Keratinocyte (primary cell): ENCODE measurements around the gene SEL1L2. TPM values are rescaled to one million over a fixed set of nuclear protein-coding genes. Genes with fewer than 3 reads are reported as not detected.

ENCODE experiments used
- DNase-seq: peaks from one replicate; pipeline ENCODE4 v3.0.0-alpha.2; 2011; ENCODE audit warnings: low read depth, missing footprints, low spot score
- FAIRE-seq: peaks from 2 replicates; lab custom pipeline; 2011; peaks lifted over from hg19 to GRCh38; lab: Jason Lieb, UNC
- H2AFZ ChIP-seq: 2 replicates; pipeline ENCODE4 v1.6.0; 2012; ENCODE audit warnings: low read length, control low read depth, inconsistent platforms; ENCODE audit not compliant: control insufficient read depth
- H3K27ac ChIP-seq: 2 replicates; pipeline ENCODE4 v1.5.1; 2011; ENCODE audit warnings: low read length; ENCODE audit not compliant: control insufficient read depth, insufficient read depth
- H3K27me3 ChIP-seq: 3 replicates; pipeline ENCODE4 v1.6.0; 2011; ENCODE audit warnings: low read length; ENCODE audit not compliant: control insufficient read depth, insufficient read depth; ENCODE audit errors: extremely low read depth
- H3K36me3 ChIP-seq, 2 experiments: 2 replicates in 1 of 2; 3 replicates in 1 of 2; pipeline ENCODE4 v1.5.1; 2011; ENCODE audit warnings: low read length in 2 of 2, mild to moderate bottlenecking in 1 of 2; ENCODE audit not compliant: control insufficient read depth in 2 of 2, insufficient read depth in 2 of 2; ENCODE audit errors: extremely low read depth in 1 of 2
- H3K4me1 ChIP-seq: 3 replicates; pipeline ENCODE4 v1.5.1; 2011; ENCODE audit warnings: low read length; ENCODE audit not compliant: control insufficient read depth, insufficient read depth; ENCODE audit errors: extremely low read depth
- H3K4me2 ChIP-seq: 3 replicates; pipeline ENCODE4 v1.6.0; 2011; ENCODE audit warnings: low read depth, low read length; ENCODE audit not compliant: control insufficient read depth, insufficient read depth; ENCODE audit errors: extremely low read depth
- H3K4me3 ChIP-seq, 3 experiments: fragments of 200-600 bp in 1 of 3; sonication (generic) in 1 of 3; 2 replicates in 2 of 3; 3 replicates in 1 of 3; pipeline ENCODE4 v1.5.1; 2011 to 2016; ENCODE audit warnings: low read length in 3 of 3, mild to moderate bottlenecking in 3 of 3, control low read depth in 2 of 3, inconsistent platforms in 1 of 3, low read depth in 1 of 3, mixed read lengths in 1 of 3, mixed run types in 1 of 3, moderate library complexity in 1 of 3; ENCODE audit not compliant: control insufficient read depth in 2 of 3, insufficient read depth in 2 of 3; ENCODE audit errors: extremely low read depth in 1 of 3
- H3K79me2 ChIP-seq: 2 replicates; pipeline ENCODE4 v1.6.0; 2012; ENCODE audit warnings: low read length; ENCODE audit not compliant: control insufficient read depth, insufficient read depth
- H3K9ac ChIP-seq: 3 replicates; pipeline ENCODE4 v1.6.0; 2011; ENCODE audit warnings: low read length; ENCODE audit not compliant: control insufficient read depth, insufficient read depth; ENCODE audit errors: extremely low read depth
- H3K9me1 ChIP-seq: 3 replicates; pipeline ENCODE4 v1.6.0; 2011; ENCODE audit warnings: low read length; ENCODE audit not compliant: control insufficient read depth, insufficient read depth; ENCODE audit errors: extremely low read depth
- H3K9me3 ChIP-seq: 2 replicates; pipeline ENCODE4 v1.5.1; 2012; ENCODE audit warnings: low read depth, low read length; ENCODE audit not compliant: control insufficient read depth
- H4K20me1 ChIP-seq: 3 replicates; pipeline ENCODE4 v1.6.0; 2011; ENCODE audit warnings: low read length; ENCODE audit not compliant: control insufficient read depth, insufficient read depth; ENCODE audit errors: extremely low read depth
- EZH2 ChIP-seq: IDR thresholded peaks from one replicate; pipeline ENCODE4 v1.6.1; 2012; ENCODE audit warnings: inconsistent platforms, mild to moderate bottlenecking, low read length, moderate library complexity
- dilution Hi-C: fragments of 300-500 bp; cut with MboI; formaldehyde crosslinking; loops from one replicate; pipeline ENCODE4 v1.7.0; 2020; ENCODE audit warnings: low sequenced_read_pairs; ENCODE audit not compliant: extremely low pct_ligation_motif_present
- polyA plus RNA-seq, 5 experiments: library from polyadenylated mRNA; depleted of rRNA in 3 of 5; stranded (reverse) in 3 of 5; stranded (forward) in 1 of 5; unstranded in 1 of 5; fragments of >200 nt; gene quantifications; 1 replicate in 1 of 5; 2 replicates in 3 of 5; 3 replicates in 1 of 5; pipeline versions ENCODE4 v1.2.1 to v1.2.3, GENCODE V29; 2011 to 2012; ENCODE audit warnings: missing spikeins in 2 of 5, low read depth in 1 of 5, low replicate concordance in 1 of 5
- small RNA-seq, 3 experiments: library from RNA; depleted of rRNA; stranded (forward); fragments of <200 nt; gene quantifications; one replicate each; pipeline ENCODE3, GENCODE V24; 2012; ENCODE audit warnings: low read depth in 3 of 3, low replicate concordance in 1 of 3; ENCODE audit not compliant: insufficient read length in 3 of 3
- TF ChIP-seq, protein P1 (sequence below), 3 experiments: IDR thresholded peaks in 1 of 3; conservative IDR thresholded peaks in 1 of 3; optimal IDR thresholded peaks in 1 of 3; 2 replicates in 2 of 3; 3 replicates in 1 of 3; pipeline versions ENCODE3 to v1.5.1; 2011; ENCODE audit warnings: low read length in 3 of 3, mild to moderate bottlenecking in 3 of 3, moderate library complexity in 2 of 3, control low read depth in 1 of 3, inconsistent platforms in 1 of 3; ENCODE audit not compliant: insufficient read depth in 2 of 3; ENCODE audit errors: extremely low read depth in 1 of 3

The SEL1L2 gene
- polyA plus RNA-seq, 1 donor (not counting 4 experiments of a cell fraction or from before 2014, with no cell fraction given): not detected

DNA sequence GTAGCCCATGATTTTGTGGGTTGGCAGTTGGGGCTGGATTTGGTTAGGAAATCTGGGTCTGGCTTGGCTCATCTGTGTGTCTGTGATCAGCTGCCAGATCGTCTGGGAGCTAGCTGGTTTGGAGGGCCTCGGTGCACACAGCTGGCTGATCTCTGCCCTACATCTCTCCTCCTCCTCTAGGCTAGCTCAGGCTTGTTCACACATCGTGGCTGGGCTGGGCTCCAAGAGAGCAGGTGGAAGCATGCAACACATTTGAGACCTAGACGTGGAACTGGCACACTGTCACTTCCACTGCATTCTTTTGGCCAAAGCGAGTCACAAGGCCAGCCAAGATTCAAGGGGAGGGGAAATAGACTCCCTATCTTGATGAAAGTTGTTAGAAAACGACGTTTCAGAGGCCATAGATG lies 189.7 kb downstream of the SEL1L2 start:
- DNase-seq (peak; percentile 57), FAIRE-seq (peak; percentile 99)
- Histone ChIP-seq H3K4me2 (peak overlapping the region; percentile 69), H3K9me3 (no peaks in the 10 kb centered on the region), H3K4me3 (no peak overlapping the region), H3K36me3 (peaks cover 8 to 25% of the 10 kb centered on the region in 2 experiments), H4K20me1 (no peaks in the 10 kb centered on the region), H3K9me1 (no peaks in the 10 kb centered on the region), H3K27me3 (no peaks in the 10 kb centered on the region), H3K79me2 (no peaks in the 10 kb centered on the region), H3K9ac (no peak overlapping the region), H3K4me1 (peaks cover 14% of the 10 kb centered on the region), H3K27ac (peak overlapping the region; percentile 46), H2AFZ (no peak overlapping the region)
- dilution Hi-C loops: no loop called here
- TF ChIP-seq, protein P1, sequence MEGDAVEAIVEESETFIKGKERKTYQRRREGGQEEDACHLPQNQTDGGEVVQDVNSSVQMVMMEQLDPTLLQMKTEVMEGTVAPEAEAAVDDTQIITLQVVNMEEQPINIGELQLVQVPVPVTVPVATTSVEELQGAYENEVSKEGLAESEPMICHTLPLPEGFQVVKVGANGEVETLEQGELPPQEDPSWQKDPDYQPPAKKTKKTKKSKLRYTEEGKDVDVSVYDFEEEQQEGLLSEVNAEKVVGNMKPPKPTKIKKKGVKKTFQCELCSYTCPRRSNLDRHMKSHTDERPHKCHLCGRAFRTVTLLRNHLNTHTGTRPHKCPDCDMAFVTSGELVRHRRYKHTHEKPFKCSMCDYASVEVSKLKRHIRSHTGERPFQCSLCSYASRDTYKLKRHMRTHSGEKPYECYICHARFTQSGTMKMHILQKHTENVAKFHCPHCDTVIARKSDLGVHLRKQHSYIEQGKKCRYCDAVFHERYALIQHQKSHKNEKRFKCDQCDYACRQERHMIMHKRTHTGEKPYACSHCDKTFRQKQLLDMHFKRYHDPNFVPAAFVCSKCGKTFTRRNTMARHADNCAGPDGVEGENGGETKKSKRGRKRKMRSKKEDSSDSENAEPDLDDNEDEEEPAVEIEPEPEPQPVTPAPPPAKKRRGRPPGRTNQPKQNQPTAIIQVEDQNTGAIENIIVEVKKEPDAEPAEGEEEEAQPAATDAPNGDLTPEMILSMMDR (optimal IDR thresholded peaks at IDR 0.05 in 1 of 3, IDR thresholded peaks at IDR 0.05 in 1 of 3, conservative IDR thresholded peaks at IDR 0.05 in 1 of 3; ENCODE audit: extremely low read depth in 1 of 3, insufficient read depth in 2 of 3, low read length in 3 of 3): no peak
- no peak for TF ChIP-seq EZH2

DNA sequence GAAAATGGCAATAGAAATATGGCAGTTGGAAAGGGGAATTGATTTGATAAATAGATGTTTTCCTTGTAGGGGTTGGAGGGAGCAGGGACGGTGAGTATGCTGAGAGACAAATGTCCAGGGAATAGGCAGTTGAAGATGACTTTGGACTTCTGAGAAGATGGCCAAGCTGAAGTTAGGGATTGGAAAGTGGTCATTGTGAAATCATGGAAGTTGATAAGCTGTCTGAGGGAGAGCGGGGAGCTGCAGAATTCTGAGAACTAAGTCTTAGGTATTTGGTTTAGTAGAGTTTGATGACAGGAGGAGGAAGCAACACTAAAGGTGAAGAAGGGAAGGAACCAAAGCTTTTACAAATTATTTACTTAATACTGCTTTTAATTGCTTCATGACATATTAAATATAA lies 190.4 kb downstream of the SEL1L2 start:
- Histone ChIP-seq H4K20me1 (no peaks in the 10 kb centered on the region), H3K27ac (no peak overlapping the region), H3K4me3 (no peak overlapping the region), H3K9me1 (no peaks in the 10 kb centered on the region), H3K27me3 (no peaks in the 10 kb centered on the region), H2AFZ (no peak overlapping the region), H3K9me3 (no peaks in the 10 kb centered on the region), H3K4me2 (peak overlapping the region; percentile 69), H3K36me3 (peaks cover 12 to 27% of the 10 kb centered on the region in 2 experiments), H3K4me1 (peaks cover 14% of the 10 kb centered on the region), H3K79me2 (no peaks in the 10 kb centered on the region), H3K9ac (no peak overlapping the region)
- no peak for TF ChIP-seq EZH2
- TF ChIP-seq, protein P1 (optimal IDR thresholded peaks at IDR 0.05 in 1 of 3, IDR thresholded peaks at IDR 0.05 in 1 of 3, conservative IDR thresholded peaks at IDR 0.05 in 1 of 3; ENCODE audit: extremely low read depth in 1 of 3, insufficient read depth in 2 of 3, low read length in 3 of 3): no peak
- dilution Hi-C loops: no loop called here
- DNase-seq: no peak
- FAIRE-seq: peak; percentile 34

Small RNA genes lying within 50 kb of the gene (small RNA-seq; reads per million reads assigned to genes)
- gene RNU6-278P (0 reads per million in 3 experiments), gene RPS3P1 (0 reads per million in 3 experiments)

Other genes with a start within 250 kb of the SEL1L2 start
- gene ESF1, start 205.7 kb downstream of the SEL1L2 start, polyA plus RNA-seq: 3.9 to 10.8 TPM (median 4.9 TPM) in 3 replicates
- 12.8 to 26.4 TPM (median 16.1 TPM) in 3 replicates for gene NDUFAF5, start 205.6 kb downstream of the SEL1L2 start, polyA plus RNA-seq
- 0.49 to 0.71 TPM (median 0.52 TPM) in 3 replicates for gene MACROD2, start 4.9 kb upstream of the SEL1L2 start, polyA plus RNA-seq